ENCODE data around the gene GGT5.

DNA sequence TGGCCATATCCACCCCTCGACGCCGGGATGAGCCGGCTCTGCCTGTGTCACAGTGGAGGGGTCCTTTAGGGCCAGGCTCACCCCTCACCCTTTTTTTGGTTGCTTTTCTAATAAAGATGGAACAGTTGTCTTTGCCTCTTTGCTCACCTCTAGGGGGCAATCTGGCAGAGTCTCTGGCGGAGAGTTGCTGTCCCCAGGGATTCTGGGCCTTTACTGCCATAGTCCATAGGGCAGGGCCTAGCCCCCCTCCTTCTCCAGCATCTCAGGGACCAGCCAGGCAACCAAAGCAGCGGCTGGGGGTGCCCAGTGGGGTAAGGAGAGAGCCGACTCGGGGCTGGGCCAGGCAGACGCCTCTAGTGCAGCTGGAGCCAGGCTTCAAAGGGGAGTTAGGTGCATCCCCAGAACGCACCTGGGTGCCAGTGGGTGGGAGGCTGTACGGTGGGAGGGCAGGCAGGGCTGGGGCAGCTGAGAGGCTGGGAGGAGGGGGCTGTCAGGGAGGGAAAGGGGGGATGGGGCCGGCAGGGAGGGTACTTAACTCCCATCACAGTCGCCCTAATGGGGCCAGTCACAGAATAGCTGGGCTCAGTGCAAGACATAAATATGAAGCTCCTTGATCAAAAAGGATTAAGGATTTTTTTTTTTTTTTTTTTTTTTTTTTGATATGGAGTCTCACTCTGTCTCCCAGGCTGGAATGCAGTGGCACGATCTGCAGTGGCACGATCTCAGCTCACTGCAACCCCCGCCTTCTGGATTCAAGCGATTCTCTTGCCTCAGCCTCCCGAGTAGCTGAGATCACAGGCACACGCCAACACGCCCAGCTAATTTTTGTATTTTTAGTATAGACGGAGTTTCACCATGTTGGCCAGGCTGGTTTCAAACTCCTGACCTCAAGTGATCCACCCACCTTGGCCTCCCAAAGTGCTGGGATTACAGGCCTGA, 66.1 kb downstream of the GGT5 start:
- TF ChIP-seq, protein P1, sequence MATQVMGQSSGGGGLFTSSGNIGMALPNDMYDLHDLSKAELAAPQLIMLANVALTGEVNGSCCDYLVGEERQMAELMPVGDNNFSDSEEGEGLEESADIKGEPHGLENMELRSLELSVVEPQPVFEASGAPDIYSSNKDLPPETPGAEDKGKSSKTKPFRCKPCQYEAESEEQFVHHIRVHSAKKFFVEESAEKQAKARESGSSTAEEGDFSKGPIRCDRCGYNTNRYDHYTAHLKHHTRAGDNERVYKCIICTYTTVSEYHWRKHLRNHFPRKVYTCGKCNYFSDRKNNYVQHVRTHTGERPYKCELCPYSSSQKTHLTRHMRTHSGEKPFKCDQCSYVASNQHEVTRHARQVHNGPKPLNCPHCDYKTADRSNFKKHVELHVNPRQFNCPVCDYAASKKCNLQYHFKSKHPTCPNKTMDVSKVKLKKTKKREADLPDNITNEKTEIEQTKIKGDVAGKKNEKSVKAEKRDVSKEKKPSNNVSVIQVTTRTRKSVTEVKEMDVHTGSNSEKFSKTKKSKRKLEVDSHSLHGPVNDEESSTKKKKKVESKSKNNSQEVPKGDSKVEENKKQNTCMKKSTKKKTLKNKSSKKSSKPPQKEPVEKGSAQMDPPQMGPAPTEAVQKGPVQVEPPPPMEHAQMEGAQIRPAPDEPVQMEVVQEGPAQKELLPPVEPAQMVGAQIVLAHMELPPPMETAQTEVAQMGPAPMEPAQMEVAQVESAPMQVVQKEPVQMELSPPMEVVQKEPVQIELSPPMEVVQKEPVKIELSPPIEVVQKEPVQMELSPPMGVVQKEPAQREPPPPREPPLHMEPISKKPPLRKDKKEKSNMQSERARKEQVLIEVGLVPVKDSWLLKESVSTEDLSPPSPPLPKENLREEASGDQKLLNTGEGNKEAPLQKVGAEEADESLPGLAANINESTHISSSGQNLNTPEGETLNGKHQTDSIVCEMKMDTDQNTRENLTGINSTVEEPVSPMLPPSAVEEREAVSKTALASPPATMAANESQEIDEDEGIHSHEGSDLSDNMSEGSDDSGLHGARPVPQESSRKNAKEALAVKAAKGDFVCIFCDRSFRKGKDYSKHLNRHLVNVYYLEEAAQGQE (IDR thresholded peaks at IDR 0.05; ENCODE audit: insufficient read depth in 1 of 2, low read depth in 2 of 2, low read length in 2 of 2): no peak
- TF ChIP-seq TAF1 (IDR thresholded peaks at IDR 0.05; ENCODE audit: borderline replicate concordance, insufficient read depth, low read length): no peak
- no peak for TF ChIP-seq POLR2AphosphoS5 (IDR thresholded peaks at IDR 0.05; ENCODE audit: low read depth, low read length)
- no peak for TF ChIP-seq FOXP2 (optimal IDR thresholded peaks at IDR 0.05; ENCODE audit: borderline replicate concordance, extremely low read depth, extremely low read length, insufficient read depth)
- no peak for TF ChIP-seq SIN3A (IDR thresholded peaks at IDR 0.05; ENCODE audit: borderline replicate concordance, insufficient read depth, low read length)
